H9 (cell line): ENCODE data around the gene BCAS3. TPM values are rescaled to one million over a fixed set of nuclear protein-coding genes. Genes with fewer than 3 reads are reported as not detected.
A peak's percentile ranks its signal among the peaks of the same experiment; 100 is the strongest.

Experiments
- DNase-seq: peaks from one replicate; pipeline ENCODE4 v3.0.0-alpha.2; 2017
- H2AFZ ChIP-seq: one replicate; pipeline ENCODE4 v1.6.1; 2013; ENCODE audit warnings: mild to moderate bottlenecking, low read length, control low read depth, moderate library complexity
- H2AK5ac ChIP-seq: 2 replicates; pipeline ENCODE4 v1.6.1; 2013; ENCODE audit warnings: low read length, control low read depth, mixed read lengths; ENCODE audit not compliant: insufficient read length
- H2BK120ac ChIP-seq: one replicate; pipeline ENCODE4 v1.6.1; 2013; ENCODE audit warnings: low read depth, mild to moderate bottlenecking, low read length, control low read depth, inconsistent platforms; ENCODE audit not compliant: poor library complexity, severe bottlenecking
- H2BK12ac ChIP-seq: 2 replicates; pipeline ENCODE4 v1.6.1; 2013; ENCODE audit warnings: low read length, control low read depth, mixed read lengths, low read depth; ENCODE audit not compliant: insufficient read length
- H2BK15ac ChIP-seq: 2 replicates; pipeline ENCODE4 v1.6.1; 2013; ENCODE audit warnings: low read depth, low read length, control low read depth
- H2BK20ac ChIP-seq: one replicate; pipeline ENCODE4 v1.6.1; 2013; ENCODE audit warnings: low read depth, mild to moderate bottlenecking, low read length, control low read depth, inconsistent platforms; ENCODE audit not compliant: poor library complexity, severe bottlenecking
- H2BK5ac ChIP-seq: 2 replicates; pipeline ENCODE4 v1.6.1; 2013; ENCODE audit warnings: low read length, control low read depth, mixed read lengths; ENCODE audit not compliant: insufficient read length
- H3K14ac ChIP-seq: 2 replicates; pipeline ENCODE4 v1.6.1; 2013; ENCODE audit warnings: low read length, control low read depth; ENCODE audit not compliant: insufficient read depth
- H3K18ac ChIP-seq: 2 replicates; pipeline ENCODE4 v1.6.1; 2013; ENCODE audit warnings: low read depth, mild to moderate bottlenecking, mixed read lengths, low read length, control low read depth; ENCODE audit not compliant: insufficient read length
- H3K23ac ChIP-seq: 2 replicates; pipeline ENCODE4 v1.6.1; 2013; ENCODE audit warnings: low read length, control low read depth, mixed read lengths, low read depth; ENCODE audit not compliant: insufficient read length
- H3K23me2 ChIP-seq: 2 replicates; pipeline ENCODE4 v1.6.1; 2013; ENCODE audit warnings: low read depth, mild to moderate bottlenecking, mixed read lengths, low read length, control low read depth; ENCODE audit not compliant: insufficient read length, poor library complexity, severe bottlenecking
- H3K27ac ChIP-seq: 2 replicates; pipeline ENCODE4 v1.5.1; 2013; ENCODE audit warnings: low read length, control low read depth, mixed read lengths, low read depth; ENCODE audit not compliant: insufficient read length
- H3K27me3 ChIP-seq: 2 replicates; pipeline ENCODE4 v1.6.1; 2013; ENCODE audit warnings: low read length, control low read depth, inconsistent platforms; ENCODE audit not compliant: insufficient read depth
- H3K4ac ChIP-seq: 2 replicates; pipeline ENCODE4 v1.6.1; 2013; ENCODE audit warnings: low read depth, mild to moderate bottlenecking, control low read depth, inconsistent platforms, low read length, moderate library complexity
- H3K4me1 ChIP-seq: 2 replicates; pipeline ENCODE4 v1.6.1; 2013; ENCODE audit warnings: low read length, control low read depth, inconsistent platforms; ENCODE audit not compliant: insufficient read depth
- H3K4me2 ChIP-seq: 2 replicates; pipeline ENCODE4 v1.6.1; 2013; ENCODE audit warnings: low read length, control low read depth, mixed read lengths; ENCODE audit not compliant: insufficient read length, insufficient read depth
- H3K56ac ChIP-seq: 2 replicates; pipeline ENCODE4 v1.6.1; 2013; ENCODE audit warnings: low read depth, mild to moderate bottlenecking, mixed read lengths, low read length, control low read depth; ENCODE audit not compliant: insufficient read length
- H3K79me1 ChIP-seq: 2 replicates; pipeline ENCODE4 v1.6.1; 2013; ENCODE audit warnings: low read depth, mild to moderate bottlenecking, moderate library complexity, low read length, control low read depth, inconsistent platforms; ENCODE audit not compliant: insufficient read depth, poor library complexity, severe bottlenecking
- H3K79me2 ChIP-seq: 2 replicates; pipeline ENCODE4 v1.6.1; 2013; ENCODE audit warnings: low read length, control low read depth, inconsistent platforms; ENCODE audit not compliant: insufficient read depth
- H3K9ac ChIP-seq: 2 replicates; pipeline ENCODE4 v1.6.1; 2013; ENCODE audit warnings: low read length, control low read depth, mixed read lengths; ENCODE audit not compliant: insufficient read length; ENCODE audit errors: extremely low read depth
- H3K9me3 ChIP-seq: one replicate; pipeline ENCODE4 v1.6.1; 2013; ENCODE audit warnings: low read depth, low read length, inconsistent platforms; ENCODE audit not compliant: control insufficient read depth
- H3T11ph ChIP-seq: one replicate; pipeline ENCODE4 v1.6.1; 2013; ENCODE audit warnings: mild to moderate bottlenecking, low read length, control low read depth, inconsistent platforms
- H4K20me1 ChIP-seq: one replicate; pipeline ENCODE4 v1.6.1; 2013; ENCODE audit not compliant: control insufficient read depth, insufficient read length, insufficient read depth
- H4K5ac ChIP-seq: 2 replicates; pipeline ENCODE4 v1.6.1; 2013; ENCODE audit warnings: low read depth, mild to moderate bottlenecking, mixed read lengths, low read length, control low read depth; ENCODE audit not compliant: insufficient read length
- H4K8ac ChIP-seq: replicated peaks from 2 replicates; pipeline ENCODE4 v1.6.1; 2013; ENCODE audit warnings: low read length, control low read depth, mixed read lengths, low read depth; ENCODE audit not compliant: insufficient read length
- H4K91ac ChIP-seq: 2 replicates; pipeline ENCODE4 v1.6.1; 2013; ENCODE audit warnings: low read depth, mild to moderate bottlenecking, moderate library complexity, mixed read lengths, low read length, control low read depth; ENCODE audit not compliant: insufficient read length
- H3K27ac Mint-ChIP-seq, 3 experiments: 2 replicates in 2 of 3; 3 replicates in 1 of 3; pipeline ENCODE4 v1.8.0; 2020 to 2021; ENCODE audit warnings: mixed read lengths in 3 of 3, mild to moderate bottlenecking in 1 of 3, moderate library complexity in 1 of 3
- H3K27me3 Mint-ChIP-seq: 2 replicates; pipeline ENCODE4 v1.8.0; 2021; ENCODE audit warnings: low read depth, mild to moderate bottlenecking, moderate library complexity, mixed read lengths
- H3K36me3 Mint-ChIP-seq, 3 experiments: 2 replicates in 2 of 3; 3 replicates in 1 of 3; pipeline ENCODE4 v1.8.0; 2020 to 2021; ENCODE audit warnings: low read depth in 3 of 3, mixed read lengths in 3 of 3; ENCODE audit not compliant: insufficient read depth in 1 of 3
- H3K4me1 Mint-ChIP-seq, 2 experiments: 2 replicates each; pipeline ENCODE4 v1.8.0; 2020; ENCODE audit warnings: mixed read lengths in 2 of 2
- H3K4me3 Mint-ChIP-seq, 2 experiments: 2 replicates in 1 of 2; 3 replicates in 1 of 2; pipeline ENCODE4 v1.8.0; 2020 to 2021; ENCODE audit warnings: mild to moderate bottlenecking in 2 of 2, mixed read lengths in 2 of 2, moderate library complexity in 1 of 2
- H3K9me3 Mint-ChIP-seq, 2 experiments: 2 replicates in 1 of 2; 3 replicates in 1 of 2; pipeline ENCODE4 v1.8.0; 2020; ENCODE audit warnings: mild to moderate bottlenecking in 2 of 2, mixed read lengths in 2 of 2, moderate library complexity in 1 of 2
- CTCF ChIP-seq: fragments of 200-600 bp; sonication (generic); conservative IDR thresholded peaks from 3 replicates; pipeline ENCODE4 v1.8.0; 2021; ENCODE audit warnings: antibody characterized with exemption, mild to moderate bottlenecking
- WGBS: extraction: QIAGEN DNeasy Blood & Tissue Kit; methylation state at CpG from one replicate; pipeline ENCODE4 v1.1.7; 2013; ENCODE audit warnings: missing lambda C conversion rate, low lambda C conversion rate, mixed read lengths; ENCODE audit not compliant: insufficient read length; ENCODE audit errors: extremely low coverage; 5-methylcytosine and 5-hydroxymethylcytosine counted together
- total RNA-seq: library from RNA; stranded (reverse); gene quantifications from 2 replicates; pipeline ENCODE4 v1.2.1, GENCODE V29; 2021

BCAS3 gene
- total RNA-seq, 1 experiment from 2014 or later, result 22.4 TPM

GRCh38 chr17:61127960-61128359 is 450.3 kb downstream of the BCAS3 start:
- Mint-ChIP-seq H3K36me3 (no peaks in the 10 kb centered on the region), H3K27ac (peak overlapping the region in 1 of 3 experiments; percentile 4; a peak in 1 of 7 replicates), H3K4me1 (no peaks in the 10 kb centered on the region), H3K9me3 (no peaks in the 10 kb centered on the region), H3K4me3 (no peak overlapping the region), H3K27me3 (no peaks in the 10 kb centered on the region)
- no peak overlapping the region for H3K4ac ChIP-seq
- no peak overlapping the region for H3K9ac ChIP-seq
- H2BK5ac ChIP-seq, result no peak overlapping the region
- no peak overlapping the region for H3T11ph ChIP-seq
- no peak for TF ChIP-seq CTCF
- DNase-seq, result no peak
- H3K4me2 ChIP-seq, result no peak overlapping the region
- no peaks in the 10 kb centered on the region for H3K79me2 ChIP-seq
- H4K91ac ChIP-seq, result no peak overlapping the region
- no peak overlapping the region for H3K27ac ChIP-seq
- no peak overlapping the region for H3K23ac ChIP-seq
- H3K9me3 ChIP-seq, result no peaks in the 10 kb centered on the region
- H4K8ac ChIP-seq, result no peak overlapping the region
- no peaks in the 10 kb centered on the region for H3K4me1 ChIP-seq
- H3K23me2 ChIP-seq, result no peaks in the 10 kb centered on the region
- H2AFZ ChIP-seq, result no peak overlapping the region
- H2BK12ac ChIP-seq, result no peak overlapping the region
- no peak overlapping the region for H3K18ac ChIP-seq
- H4K20me1 ChIP-seq, result no peaks in the 10 kb centered on the region
- whole genome bisulfite sequencing, result no CpG with 5 or more reads among the region's 2 CpGs
- H2AK5ac ChIP-seq, result no peak overlapping the region
- H2BK15ac ChIP-seq, result no peak overlapping the region
- H2BK20ac ChIP-seq, result no peak overlapping the region
- H2BK120ac ChIP-seq, result no peak overlapping the region
- H3K27me3 ChIP-seq, result no peaks in the 10 kb centered on the region
- H3K56ac ChIP-seq, result no peak overlapping the region
- no peaks in the 10 kb centered on the region for H3K79me1 ChIP-seq
- no peak overlapping the region for H3K14ac ChIP-seq
- H4K5ac ChIP-seq, result no peak overlapping the region
